GM12865 (cell line): ENCODE measurements around the gene TTC22.
A peak's percentile ranks its signal among the peaks of the same experiment; 100 is the strongest.

Source experiments
- DNase-seq: peaks from one replicate; pipeline ENCODE4 v3.0.0; 2010; ENCODE audit warnings: low read depth
- H3K4me3 ChIP-seq: 2 replicates; pipeline ENCODE4 v1.5.1; 2011; ENCODE audit warnings: mild to moderate bottlenecking, low read depth, low read length, control low read depth
- CTCF ChIP-seq: IDR thresholded peaks from 2 replicates; pipeline ENCODE4 v1.5.1; 2011; ENCODE audit warnings: low read length, control low read depth, low read depth, inconsistent platforms; ENCODE audit not compliant: insufficient read depth; ENCODE audit errors: missing control alignments

Gene TTC22

GRCh38 chr1:54764133-54764921 lies 36.8 kb downstream of the TTC22 start, which contains the start of gene PARS2:
Gene PARS2 (minus strand): TSS chr1:54764523. CDS start chr1:54759161, 5,362 bp downstream.
- no peak for TF ChIP-seq CTCF
- H3K4me3 ChIP-seq = peak within 1 kb of the TSS; percentile 94
- peak; percentile 99 for DNase-seq

GRCh38 chr1:54763816-54764132 lies 37.3 kb downstream of the TTC22 start:
- peak overlapping the region; percentile 94 for H3K4me3 ChIP-seq
- TF ChIP-seq CTCF = no peak
- no peak for DNase-seq

- DNase-seq = no peak
- TF ChIP-seq CTCF = no peak
- no peak overlapping the region for H3K4me3 ChIP-seq
These were observed 42.3 kb downstream of the TTC22 start for GRCh38 chr1:54758678-54759348.

- no peak for TF ChIP-seq CTCF
- no peak for DNase-seq
- no peak overlapping the region for H3K4me3 ChIP-seq
These were observed 43.3 kb downstream of the TTC22 start for GRCh38 chr1:54757833-54758232.

- H3K4me3 ChIP-seq = no peak overlapping the region
- TF ChIP-seq CTCF = no peak
- DNase-seq = no peak
These were observed 46.4 kb downstream of the TTC22 start for GRCh38 chr1:54754486-54755285.

- H3K4me3 ChIP-seq = no peak overlapping the region
- no peak for TF ChIP-seq CTCF
- no peak for DNase-seq
These were observed 47.1 kb downstream of the TTC22 start for GRCh38 chr1:54754045-54754444.
